HG02610 (cell line): ENCODE data around the gene GRAMD2B.
"Not testable (repeated sequence)": the region's sequence is repeated elsewhere in the genome, so short reads cannot be mapped to it uniquely, and the experiment has no call there.

ENCODE experiments used
- ATAC-seq: cut with Tn5 transposase; IDR thresholded peaks from one replicate; pipeline ENCODE4 v1.9.1; 2021; ENCODE audit warnings: mild to moderate bottlenecking, moderate library complexity; ENCODE audit not compliant: unreplicated experiment

GRAMD2B gene

DNA sequence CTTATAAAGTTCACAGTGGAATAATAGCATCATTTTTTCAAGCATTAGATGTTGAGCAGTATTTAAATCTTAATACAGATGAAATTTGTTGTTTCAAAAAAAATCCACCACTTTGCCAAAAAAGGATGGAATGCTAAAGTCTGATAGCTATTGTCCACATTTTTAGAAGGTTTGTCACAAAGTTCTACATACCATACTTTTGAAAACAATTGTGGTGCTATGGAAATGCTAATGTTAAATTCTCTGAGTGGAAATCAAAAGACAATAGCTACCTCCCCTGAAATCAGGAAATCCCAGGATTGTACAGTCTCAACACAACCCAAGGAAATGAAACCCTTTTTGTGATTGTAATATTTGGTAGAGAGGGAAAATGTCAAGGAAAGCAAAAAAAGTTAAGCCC is 19.3 kb upstream of the GRAMD2B start:
- ATAC-seq = no peak

GRCh38 chr5:126410623-126411022 is 12.6 kb upstream of the GRAMD2B start:
- no peak for ATAC-seq

DNA sequence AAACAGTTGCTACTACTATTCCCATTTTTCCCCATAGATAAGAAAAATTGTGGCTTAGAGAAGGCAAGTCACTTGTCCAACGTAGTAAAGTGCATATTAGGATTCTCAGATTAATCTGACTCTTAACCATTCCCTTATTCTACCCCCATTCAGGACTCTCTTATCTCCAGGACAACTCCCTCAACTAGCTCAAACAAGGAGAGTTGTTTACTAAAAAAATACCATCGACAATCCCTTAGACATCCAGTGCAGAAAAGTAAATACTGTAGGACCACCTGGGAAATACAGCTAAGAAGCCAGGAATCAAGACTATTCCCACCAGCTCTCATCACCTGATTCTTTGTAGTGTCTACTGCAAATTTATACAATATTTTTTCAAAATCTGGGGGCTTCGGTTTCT is 9.4 kb upstream of the GRAMD2B start:
- no peak for ATAC-seq

DNA sequence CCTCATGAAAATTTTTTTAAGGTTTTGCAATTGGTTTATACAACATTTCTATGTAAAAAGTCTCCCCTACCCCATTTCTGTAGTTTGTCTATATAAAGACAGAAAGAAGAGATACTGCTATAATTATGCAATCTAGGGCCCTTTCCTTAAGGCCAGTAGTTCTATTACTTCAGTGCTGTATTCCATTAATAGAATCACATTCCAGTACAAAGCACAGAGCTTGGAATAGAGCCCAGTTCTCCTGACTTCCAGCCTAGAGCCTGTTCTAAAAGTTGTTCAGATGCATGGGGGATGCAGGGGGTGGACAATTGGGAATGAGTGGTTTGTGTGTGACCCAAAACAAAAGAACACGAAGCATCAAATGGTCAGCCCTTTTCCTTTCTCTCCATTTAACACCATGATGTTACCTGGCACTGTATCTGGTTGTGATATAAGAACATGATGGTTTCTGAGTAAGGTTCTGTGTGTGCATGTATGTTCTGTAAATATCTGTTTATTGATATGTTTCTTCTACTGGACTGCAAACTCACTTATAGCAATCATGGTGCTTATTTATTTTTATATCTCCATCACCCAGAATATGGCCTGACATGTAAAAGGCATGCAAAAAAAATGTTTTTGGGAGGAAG is 8.2 kb upstream of the GRAMD2B start:
- no peak for ATAC-seq

GRCh38 chr5:126415789-126416188 is 7.4 kb upstream of the GRAMD2B start:
- ATAC-seq = no peak

DNA sequence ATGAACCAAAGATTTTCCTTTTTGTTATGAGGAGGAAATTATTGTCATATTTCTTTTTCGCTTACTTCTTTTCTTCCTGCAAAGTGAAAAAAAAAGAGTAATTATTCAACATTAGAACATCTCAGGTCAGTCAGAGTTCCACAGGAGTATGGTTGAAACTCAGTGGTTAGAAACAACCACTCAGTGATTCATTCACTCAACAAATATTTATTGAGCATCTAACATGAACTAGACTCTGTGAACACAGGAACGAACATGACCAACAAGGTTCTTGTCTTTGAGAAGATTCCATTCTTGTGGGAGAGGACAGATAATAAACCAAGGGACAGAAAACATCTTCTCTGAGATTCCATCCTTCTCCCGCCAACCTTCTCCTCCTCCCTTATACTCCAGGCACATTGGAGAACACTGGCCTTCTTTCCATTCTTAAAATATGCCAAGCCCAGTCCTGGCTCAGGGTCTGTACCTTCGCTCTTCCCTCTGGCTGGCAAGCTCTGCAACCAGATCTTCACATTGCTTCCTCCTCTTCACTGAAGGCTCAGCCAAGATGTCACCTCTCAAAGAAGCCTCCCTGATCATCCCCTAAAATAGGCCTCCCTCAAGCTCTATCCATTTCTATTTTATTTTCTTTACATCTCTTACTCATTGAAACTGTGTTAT is 6.8 kb upstream of the GRAMD2B start:
- no peak for ATAC-seq

DNA sequence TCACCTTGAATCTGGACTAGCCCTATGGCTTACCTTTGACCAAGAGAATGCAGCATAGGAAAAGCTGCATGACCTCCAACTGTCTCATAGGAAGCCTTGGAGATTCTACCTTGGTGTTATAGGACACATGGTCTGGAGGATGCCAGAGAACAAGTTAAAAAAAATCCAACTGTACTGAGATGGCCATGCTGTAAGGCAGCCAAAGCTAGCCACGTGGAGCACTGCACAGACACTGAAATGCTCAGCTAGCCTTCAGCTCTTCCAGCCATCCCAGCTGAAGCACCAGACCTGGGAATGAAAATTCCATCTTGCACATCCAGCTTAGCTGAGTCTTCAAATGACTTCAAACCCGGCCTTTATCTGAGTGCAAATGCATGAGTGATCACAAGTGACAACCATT is 6.0 kb upstream of the GRAMD2B start:
- ATAC-seq = no peak

- no peak for ATAC-seq
Observed at GRCh38 chr5:126419102-126419501, 4.1 kb upstream of the GRAMD2B start.

GRCh38 chr5:126428421-126428820 is 5.2 kb downstream of the GRAMD2B start:
- ATAC-seq = no peak

GRCh38 chr5:126430631-126431030 is 7.4 kb downstream of the GRAMD2B start:
- no peak for ATAC-seq

GRCh38 chr5:126433701-126434100 is 10.5 kb downstream of the GRAMD2B start:
- ATAC-seq = no peak

GRCh38 chr5:126435261-126435660 is 12.1 kb downstream of the GRAMD2B start:
- no peak for ATAC-seq

DNA sequence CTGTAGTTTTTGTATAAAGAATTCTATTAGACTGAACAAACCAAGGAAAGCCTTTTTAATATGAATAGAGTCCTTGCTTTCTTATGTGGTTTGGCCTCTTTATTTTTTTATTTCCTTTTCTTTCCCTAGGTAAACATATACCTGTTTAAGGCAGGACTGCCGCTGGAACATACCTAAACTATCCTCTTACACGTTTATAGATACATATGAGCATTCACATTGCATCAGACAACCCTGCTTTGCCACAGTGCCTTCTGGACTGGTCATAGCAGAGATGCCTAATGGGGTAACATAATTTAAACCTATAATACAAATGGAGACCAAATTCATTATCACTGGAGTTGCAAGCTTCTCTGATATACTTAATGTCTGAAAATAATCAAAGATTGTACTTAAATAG is 12.5 kb downstream of the GRAMD2B start:
- ATAC-seq = no peak

GRCh38 chr5:126437721-126438120 is 14.5 kb downstream of the GRAMD2B start:
- no peak for ATAC-seq

DNA sequence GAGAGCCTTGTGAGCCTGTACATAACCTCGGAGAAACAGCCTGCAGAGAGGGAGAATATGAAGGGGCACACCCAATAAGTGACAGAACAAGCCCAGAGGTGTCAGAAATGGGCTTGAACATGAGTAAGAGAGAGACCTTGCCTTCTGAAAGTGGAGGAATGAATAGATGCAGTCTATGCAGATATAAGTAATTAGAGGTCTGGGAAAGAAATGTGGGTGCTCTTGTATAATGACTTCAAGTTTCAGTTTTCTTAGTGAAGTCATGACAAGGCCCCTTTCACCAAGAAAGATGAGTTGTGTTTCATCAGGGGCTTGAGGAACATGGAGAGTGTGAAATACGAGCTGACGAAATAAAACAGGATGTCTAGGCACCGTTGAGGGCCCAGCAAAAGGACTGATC is 15.1 kb downstream of the GRAMD2B start:
- ATAC-seq = peak; percentile 81

DNA sequence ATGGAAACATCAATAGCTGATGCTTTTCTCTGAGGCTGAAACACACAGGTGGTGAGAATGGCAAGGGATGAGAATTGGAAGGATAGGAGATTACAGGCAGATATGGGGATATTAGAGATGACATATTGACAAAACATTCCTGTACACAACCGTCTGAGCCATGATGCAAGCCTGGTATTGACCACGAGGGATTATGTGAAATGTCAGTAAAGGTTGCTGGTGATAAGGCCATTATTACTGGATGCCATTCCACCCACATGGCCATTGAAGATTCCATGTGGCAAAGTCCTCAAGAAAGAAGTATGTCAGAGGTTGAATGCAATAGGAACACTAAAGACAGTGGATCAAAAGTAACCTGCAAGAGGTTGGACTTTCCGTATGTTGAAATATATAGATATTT is 15.7 kb downstream of the GRAMD2B start:
- ATAC-seq = no peak

DNA sequence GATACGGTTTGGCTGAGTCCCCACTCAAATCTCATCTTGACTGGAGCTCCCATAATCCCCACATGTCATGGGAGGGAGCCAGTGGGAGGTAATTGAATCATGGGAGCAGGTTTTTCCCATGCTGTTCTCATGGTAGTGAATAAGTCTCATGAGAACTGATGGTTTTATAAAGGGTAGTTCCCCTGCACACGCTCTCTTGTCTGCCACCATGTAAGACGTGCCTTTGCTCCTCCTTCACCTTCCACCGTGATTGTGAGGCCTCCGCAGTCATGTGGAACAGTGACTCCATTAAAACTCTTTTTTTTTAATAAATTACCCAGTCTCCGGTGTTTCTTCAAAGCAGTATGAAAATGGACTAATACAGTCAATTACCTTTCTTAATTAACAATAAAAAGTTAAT is 16.5 kb downstream of the GRAMD2B start:
- not testable (repeated sequence) for ATAC-seq

- no peak for ATAC-seq
Observed at GRCh38 chr5:126441230-126441629, 18.0 kb downstream of the GRAMD2B start.

DNA sequence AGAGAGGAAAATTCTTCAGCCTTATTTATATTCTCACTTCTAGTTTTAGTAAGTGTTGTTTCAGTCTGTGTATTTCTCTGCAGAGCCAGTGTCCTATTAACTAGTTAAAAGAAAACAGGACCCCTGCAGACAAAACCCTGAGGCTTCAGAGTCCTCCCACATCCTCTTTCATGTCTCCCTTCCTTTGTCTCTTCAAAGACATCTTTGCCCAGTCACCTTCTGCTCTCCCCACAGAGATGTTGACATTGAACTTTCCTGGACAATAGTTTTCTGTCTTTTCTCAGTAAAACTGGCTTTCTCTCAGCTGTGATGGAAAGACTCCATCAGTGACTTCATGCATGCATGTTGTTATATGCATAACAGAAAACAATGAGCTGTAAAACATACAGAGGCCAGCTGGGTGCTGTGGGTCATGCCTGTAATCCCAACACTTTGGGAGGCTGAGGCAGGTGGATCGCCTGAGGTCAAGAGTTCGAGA is 20.2 kb downstream of the GRAMD2B start:
- peak; percentile 91 for ATAC-seq

DNA sequence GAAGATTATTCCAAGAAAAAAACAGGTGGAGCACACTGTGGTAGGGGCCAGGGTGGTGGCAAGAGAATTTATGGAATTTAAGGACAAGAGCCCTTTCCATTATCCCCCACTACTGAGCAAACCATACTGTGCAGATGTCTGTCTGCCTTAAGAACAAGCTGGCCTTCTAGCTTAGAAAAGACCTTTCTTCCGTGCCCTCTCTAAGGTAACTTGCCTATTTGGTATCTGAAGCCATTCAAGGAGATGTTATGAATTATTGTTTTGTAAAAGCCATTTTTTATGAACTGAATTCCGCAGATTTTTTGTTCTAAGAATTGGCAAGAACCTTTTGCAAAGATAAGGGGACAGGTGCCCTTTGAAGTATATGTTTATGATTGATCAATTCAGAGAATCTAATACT is 20.9 kb downstream of the GRAMD2B start:
- ATAC-seq = no peak

DNA sequence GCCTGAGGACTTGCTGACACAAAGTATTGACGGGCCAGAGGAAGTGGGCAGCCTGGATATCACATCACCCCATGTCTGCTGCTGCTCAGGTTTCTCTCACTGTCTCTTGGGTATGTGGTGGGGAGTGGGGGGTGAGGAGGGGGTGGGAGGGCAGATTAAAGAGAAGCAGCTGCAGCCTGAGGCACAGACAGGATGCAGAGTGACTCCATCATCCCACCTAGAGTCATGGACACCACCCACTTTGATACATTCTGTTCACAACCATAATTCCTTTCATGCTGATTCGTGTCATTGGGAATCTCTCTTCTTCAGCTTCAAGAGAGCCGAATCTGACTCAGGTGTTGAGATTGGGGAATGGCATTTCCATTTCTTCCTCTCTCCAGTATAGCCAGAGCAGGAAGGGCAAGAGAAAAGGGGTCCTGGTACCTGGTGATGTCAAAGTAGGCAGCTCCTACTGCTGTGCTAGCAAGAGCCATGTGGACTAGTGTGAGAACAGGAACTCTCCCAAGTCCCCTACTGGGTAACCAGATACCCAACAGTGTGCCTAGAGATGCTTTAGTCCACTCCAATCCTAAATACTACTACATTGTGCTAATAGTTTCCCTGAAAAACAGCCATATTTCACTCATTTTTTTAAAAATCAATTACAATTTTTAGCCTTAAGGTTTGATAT is 22.4 kb downstream of the GRAMD2B start:
- no peak for ATAC-seq
